Tibial nerve (tissue), 4 donors: ENCODE data around the gene SLC25A30. TPM values are rescaled to one million over a fixed set of nuclear protein-coding genes. Genes with fewer than 3 reads are reported as not detected.

Experiments used
- DNase-seq, 2 donors: peaks; one replicate each; pipeline ENCODE4 v3.0.0-alpha.2; 2019; ENCODE audit warnings: low spot score in 2 of 2
- H3K27ac ChIP-seq, 4 donors: fragments of 200-600 bp; sonication (generic) in 3 of 4; one replicate each; pipeline ENCODE4 v1.5.1; 2017 to 2019; ENCODE audit warnings: mild to moderate bottlenecking in 1 of 4
- H3K27me3 ChIP-seq, 2 donors: fragments of 200-600 bp; sonication (generic) in 1 of 2; one replicate each; pipeline versions ENCODE4 v1.5.1 to v1.6.0; 2017 to 2019
- H3K36me3 ChIP-seq, 3 donors: fragments of 200-600 bp; sonication (generic); one replicate each; pipeline ENCODE4 v1.5.1; 2018 to 2019
- H3K4me1 ChIP-seq, 4 donors: fragments of 200-600 bp; sonication (generic) in 3 of 4; one replicate each; pipeline ENCODE4 v1.5.1; 2017 to 2019
- H3K4me3 ChIP-seq, 4 donors: fragments of 200-600 bp; sonication (generic) in 3 of 4; one replicate each; pipeline ENCODE4 v1.5.1; 2017 to 2019; ENCODE audit warnings: mild to moderate bottlenecking in 1 of 4, moderate library complexity in 1 of 4
- H3K9me3 ChIP-seq, 4 donors: fragments of 200-600 bp; sonication (generic) in 3 of 4; one replicate each; pipeline ENCODE4 v1.5.1; 2017 to 2019
- EP300 ChIP-seq, 2 donors: sonication (generic); formaldehyde crosslinking; IDR thresholded peaks; one replicate each; pipeline ENCODE4 v1.6.1; 2017; ENCODE audit warnings: antibody characterized with exemption in 2 of 2, mild to moderate bottlenecking in 1 of 2
- POLR2A ChIP-seq, 2 donors: fragments of 450-650 bp; IDR thresholded peaks; one replicate each; pipeline ENCODE4 v1.6.1; 2017; ENCODE audit warnings: antibody characterized with exemption in 2 of 2, mild to moderate bottlenecking in 2 of 2, moderate library complexity in 2 of 2
- WGBS, 2 donors: methylation state at CpG; one replicate each; pipeline ENCODE4 v1.1.5; 2018; 5-methylcytosine and 5-hydroxymethylcytosine counted together
- total RNA-seq, 4 donors: library from RNA; depleted of rRNA; stranded (reverse); fragments of >200 nt; gene quantifications; one replicate each; pipeline ENCODE4 v1.1.0, GENCODE V29; 2016
- TF ChIP-seq, protein P1 (sequence below), 5 experiments: fragments of 200-600 bp in 3 of 5; fragments of 450-650 bp in 2 of 5; sonication (generic) in 3 of 5; IDR thresholded peaks; one replicate each; pipeline ENCODE4 v1.5.1; 2016 to 2019; ENCODE audit warnings: antibody characterized with exemption in 5 of 5, mild to moderate bottlenecking in 3 of 5, moderate library complexity in 2 of 5

Gene SLC25A30
- total RNA-seq, 4 donors from 2014 or later = 9.6 to 20.1 (median 12.0) TPM

DNA sequence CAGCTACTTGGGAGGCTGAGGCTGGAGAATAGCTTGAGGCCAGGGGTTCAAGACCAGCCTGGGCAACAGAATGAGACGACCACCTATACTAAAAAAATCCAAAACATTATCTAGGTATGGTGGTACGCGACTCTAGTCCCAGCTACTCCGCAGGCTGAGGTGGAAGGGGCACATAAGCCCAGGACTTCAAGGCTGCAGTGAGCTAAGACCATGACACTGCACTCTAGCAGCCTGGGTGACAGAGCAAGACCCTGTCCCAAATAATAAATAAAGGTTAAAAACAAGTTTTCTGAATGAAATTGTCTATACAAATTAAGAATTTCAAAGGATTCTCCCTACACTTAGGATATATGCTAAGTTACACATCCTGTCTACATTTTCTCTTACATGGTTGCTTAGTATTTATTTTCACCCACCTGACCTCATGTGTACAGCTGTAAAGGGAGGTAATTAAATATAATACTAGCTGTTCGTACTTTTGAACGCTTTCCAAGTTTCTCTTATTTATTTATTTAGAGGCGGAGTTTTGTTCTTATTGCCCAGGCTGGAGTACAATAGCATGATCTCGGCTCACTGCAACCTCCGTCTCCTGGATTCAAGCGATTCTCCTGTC is 1.6 kb downstream of the SLC25A30 start:
- no peak for TF ChIP-seq POLR2A (IDR thresholded peaks at IDR 0.05)
- TF ChIP-seq EP300 (IDR thresholded peaks at IDR 0.05) = no peak
- TF ChIP-seq, protein P1, sequence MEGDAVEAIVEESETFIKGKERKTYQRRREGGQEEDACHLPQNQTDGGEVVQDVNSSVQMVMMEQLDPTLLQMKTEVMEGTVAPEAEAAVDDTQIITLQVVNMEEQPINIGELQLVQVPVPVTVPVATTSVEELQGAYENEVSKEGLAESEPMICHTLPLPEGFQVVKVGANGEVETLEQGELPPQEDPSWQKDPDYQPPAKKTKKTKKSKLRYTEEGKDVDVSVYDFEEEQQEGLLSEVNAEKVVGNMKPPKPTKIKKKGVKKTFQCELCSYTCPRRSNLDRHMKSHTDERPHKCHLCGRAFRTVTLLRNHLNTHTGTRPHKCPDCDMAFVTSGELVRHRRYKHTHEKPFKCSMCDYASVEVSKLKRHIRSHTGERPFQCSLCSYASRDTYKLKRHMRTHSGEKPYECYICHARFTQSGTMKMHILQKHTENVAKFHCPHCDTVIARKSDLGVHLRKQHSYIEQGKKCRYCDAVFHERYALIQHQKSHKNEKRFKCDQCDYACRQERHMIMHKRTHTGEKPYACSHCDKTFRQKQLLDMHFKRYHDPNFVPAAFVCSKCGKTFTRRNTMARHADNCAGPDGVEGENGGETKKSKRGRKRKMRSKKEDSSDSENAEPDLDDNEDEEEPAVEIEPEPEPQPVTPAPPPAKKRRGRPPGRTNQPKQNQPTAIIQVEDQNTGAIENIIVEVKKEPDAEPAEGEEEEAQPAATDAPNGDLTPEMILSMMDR (IDR thresholded peaks at IDR 0.05) = no peak
- no peaks in the 10 kb centered on the region for H3K27me3 ChIP-seq
- DNase-seq = no peak
- H3K27ac ChIP-seq = peak overlapping the region in 3 of 4 donors; percentile 83 to 93 (median 86)
- 63 to 72% methylated on average over 10 of the region's 10 CpGs for WGBS, 2 donors
- H3K36me3 ChIP-seq = no peaks in the 10 kb centered on the region
- peak overlapping the region; percentile 49 to 89 (median 62) for H3K4me3 ChIP-seq
- H3K9me3 ChIP-seq = no peaks in the 10 kb centered on the region
- H3K4me1 ChIP-seq = peaks cover 0 to 34% (median 15%) of the 10 kb centered on the region in 4 donors

DNA sequence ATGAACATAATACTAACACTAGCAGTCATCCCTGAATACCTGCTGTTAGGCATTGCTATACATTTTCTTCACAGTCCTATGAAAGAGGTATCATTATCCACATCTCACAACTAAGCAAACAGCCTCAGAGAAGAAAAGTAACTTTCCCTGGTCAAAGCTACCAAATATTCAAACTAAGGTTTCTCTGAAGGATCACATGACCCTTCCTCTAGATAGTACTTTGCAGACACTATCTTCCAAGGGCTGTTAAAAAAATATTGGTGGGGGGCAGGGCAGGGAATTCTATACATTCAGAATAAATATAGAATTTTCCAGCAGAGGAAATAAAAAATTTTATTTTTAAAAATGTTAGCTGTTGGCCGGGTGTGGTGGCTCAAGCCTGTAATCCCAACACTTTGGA is 3.1 kb downstream of the SLC25A30 start:
- peak overlapping the region; percentile 51 to 81 (median 73) for H3K27ac ChIP-seq
- peaks cover 0 to 34% (median 15%) of the 10 kb centered on the region in 4 donors for H3K4me1 ChIP-seq
- 79 to 86% methylated on average over 1 of the region's 1 CpG for WGBS, 2 donors
- peak overlapping the region; percentile 11 to 30 (median 18) for H3K4me3 ChIP-seq
- no peak for TF ChIP-seq POLR2A (IDR thresholded peaks at IDR 0.05)
- no peak for TF ChIP-seq EP300 (IDR thresholded peaks at IDR 0.05)
- TF ChIP-seq, protein P1 (IDR thresholded peaks at IDR 0.05) = no peak
- DNase-seq = no peak
- no peaks in the 10 kb centered on the region for H3K9me3 ChIP-seq
- peaks cover 0 to 8% (median 0%) of the 10 kb centered on the region in 3 donors for H3K36me3 ChIP-seq
- H3K27me3 ChIP-seq = no peaks in the 10 kb centered on the region

DNA sequence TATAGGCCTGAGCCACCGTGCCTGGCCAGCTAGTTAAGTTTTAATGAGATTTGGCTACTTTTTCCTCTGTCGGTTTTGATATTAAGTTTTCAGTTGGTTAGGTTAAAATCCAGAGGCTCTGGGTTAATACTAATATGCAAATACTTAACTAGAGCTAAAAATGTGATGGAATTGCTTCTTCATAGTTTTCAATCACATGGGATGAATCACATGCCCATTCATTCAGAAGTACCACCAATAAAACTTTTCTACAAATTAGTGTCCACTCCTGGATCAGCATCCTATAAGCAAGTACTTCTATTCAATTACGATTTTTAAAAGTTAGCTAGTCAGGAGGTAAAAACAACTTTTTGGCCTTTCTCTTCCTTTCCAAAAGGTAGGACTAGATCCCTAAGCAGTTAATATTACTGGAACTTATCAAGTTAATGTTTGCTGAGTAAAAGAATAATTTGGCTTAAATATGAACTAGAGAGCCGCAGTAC is 4.3 kb downstream of the SLC25A30 start:
- peak overlapping the region in 3 of 4 donors; percentile 69 to 81 (median 77) for H3K27ac ChIP-seq

DNA sequence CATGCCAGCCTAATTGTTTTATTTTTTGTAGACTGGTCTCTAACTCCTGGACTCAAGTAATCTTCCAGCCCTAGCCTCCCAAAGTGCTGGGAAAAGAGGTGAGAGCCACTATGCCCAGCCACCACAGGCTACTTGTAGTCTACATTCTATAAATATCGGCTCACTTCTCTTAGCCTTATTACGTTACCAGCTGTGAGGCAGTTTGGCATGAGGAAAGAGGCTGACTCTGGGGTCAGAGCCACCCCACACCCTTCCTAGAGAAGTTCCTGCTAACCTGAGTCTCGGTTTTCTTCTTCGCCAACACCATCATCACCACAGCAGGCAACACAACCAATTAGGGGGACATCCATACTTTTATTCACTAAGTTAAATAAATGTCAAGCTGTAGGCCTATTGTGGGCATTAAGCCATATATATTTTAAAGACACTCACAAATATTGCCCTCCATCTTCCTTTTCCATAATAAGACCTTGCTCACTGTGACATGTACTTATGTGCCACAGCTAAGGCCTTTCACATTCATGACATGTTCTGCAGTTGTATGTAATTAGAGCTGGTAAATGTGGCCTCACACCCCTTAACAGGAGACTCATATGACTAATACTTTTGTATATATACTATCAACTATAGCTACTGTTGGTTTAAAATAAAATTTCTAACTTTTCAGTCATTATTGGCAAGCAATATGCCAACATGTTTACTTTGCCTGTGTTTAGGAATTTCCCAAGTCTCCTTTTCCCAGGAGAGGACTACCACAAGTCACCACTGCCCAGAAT is 5.7 kb downstream of the SLC25A30 start:
- TF ChIP-seq EP300 (IDR thresholded peaks at IDR 0.05) (no peak), POLR2A (IDR thresholded peaks at IDR 0.05) (no peak)
- TF ChIP-seq, protein P1 (IDR thresholded peaks at IDR 0.05) = no peak
- H3K4me1 ChIP-seq = peaks cover 0 to 34% (median 15%) of the 10 kb centered on the region in 4 donors
- no peak for DNase-seq
- H3K4me3 ChIP-seq = no peak overlapping the region
- no peaks in the 10 kb centered on the region for H3K9me3 ChIP-seq
- no peaks in the 10 kb centered on the region for H3K27me3 ChIP-seq
- H3K27ac ChIP-seq = peak overlapping the region in 1 of 4 donors; percentile 16
- peaks cover 0 to 32% (median 0%) of the 10 kb centered on the region in 3 donors for H3K36me3 ChIP-seq
- WGBS, 2 donors = 81 to 90% methylated on average over 4 of the region's 4 CpGs

More for the DNA sequence above, 4.3 kb downstream of the SLC25A30 start:
- TF ChIP-seq POLR2A (IDR thresholded peaks at IDR 0.05) = no peak
- TF ChIP-seq EP300 (IDR thresholded peaks at IDR 0.05) = no peak
- TF ChIP-seq, protein P1 (IDR thresholded peaks at IDR 0.05) = no peak
- Histone ChIP-seq H3K27me3 (no peaks in the 10 kb centered on the region), H3K36me3 (peaks cover 0 to 18% (median 0%) of the 10 kb centered on the region in 3 donors), H3K9me3 (no peaks in the 10 kb centered on the region), H3K4me3 (peak overlapping the region in 3 of 4 donors; percentile 11 to 30 (median 24)), H3K4me1 (peaks cover 0 to 34% (median 15%) of the 10 kb centered on the region in 4 donors)
- no peak for DNase-seq
- 70 to 77% methylated on average over 4 of the region's 4 CpGs for WGBS, 2 donors
